ENCODE data around the gene ZC3H7A. TPM values are rescaled to one million over a fixed set of nuclear protein-coding genes. Genes with fewer than 3 reads are reported as not detected.

The ZC3H7A gene
- total and polyA plus RNA-seq, 9 of the 15 experiments (the other 6 are each of a cell fraction or from before 2014, with no cell fraction given), result 19.8 to 49.1 (median 28.2) TPM

DNA sequence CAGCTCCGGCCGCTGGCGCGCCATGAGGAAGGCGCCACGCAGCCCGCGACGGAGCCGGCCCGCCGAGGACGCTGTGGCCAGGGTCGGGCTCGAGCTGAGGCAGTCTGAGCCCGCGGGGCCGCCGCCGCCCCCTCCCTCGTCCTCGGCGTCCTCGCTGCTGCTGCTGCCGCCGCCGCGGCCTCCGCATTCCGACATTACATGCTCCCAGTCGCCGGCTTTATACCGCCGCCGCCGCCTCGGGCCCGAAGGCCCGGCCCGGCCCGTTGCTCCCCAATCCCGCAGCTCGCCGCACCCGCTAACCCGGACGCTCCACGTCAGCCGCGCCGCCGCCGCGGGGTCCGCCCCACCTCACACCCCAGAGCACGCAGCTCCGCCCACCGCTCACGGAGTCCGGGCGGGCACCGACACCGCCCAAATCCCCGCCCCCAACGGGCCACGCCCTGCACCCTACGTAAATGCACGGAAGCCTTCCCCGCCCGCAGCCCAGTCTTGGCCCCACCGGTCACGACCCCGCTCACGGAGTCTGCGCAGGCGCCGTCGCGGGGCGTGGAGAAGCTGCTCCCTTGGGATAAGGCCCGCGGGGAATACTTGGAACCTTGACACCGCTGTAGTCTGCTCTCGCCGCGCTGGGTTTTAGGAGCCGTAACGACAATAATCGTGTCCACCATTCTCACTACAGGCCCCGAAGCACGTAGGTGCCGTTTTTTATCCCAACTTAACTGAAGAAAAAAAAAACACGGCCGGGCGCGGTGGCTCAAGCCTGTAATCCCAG lies 54.3 kb downstream of the ZC3H7A start, which contains the start of gene TXNDC11 (continued):
- peak; percentile 74 for TF ChIP-seq CREB1 (IDR thresholded peaks at IDR 0.05)
- TF ChIP-seq CREB1 (CRISPR knock-in tag; IDR thresholded peaks at IDR 0.05), result peak; percentile 81; the same call in 1 of the 2 replicates
- no peak for TF ChIP-seq ZNF316 (IDR thresholded peaks at IDR 0.05)
- TF ChIP-seq EP400 (IDR thresholded peaks at IDR 0.05), result peak; percentile 39
- peak; percentile 67; the same call in 1 of the 2 replicates for TF ChIP-seq SAFB (IDR thresholded peaks at IDR 0.05; ENCODE audit: borderline replicate concordance, low read depth, low read length)
- TF ChIP-seq ZNF583 (CRISPR knock-in tag; IDR thresholded peaks at IDR 0.05), result no peak
- peak; percentile 92 for TF ChIP-seq SP1 (CRISPR knock-in tag; IDR thresholded peaks at IDR 0.05)
- no peak for TF ChIP-seq MECOM (CRISPR knock-in tag; IDR thresholded peaks at IDR 0.05)
- TF ChIP-seq ZBED1 (IDR thresholded peaks at IDR 0.05), result peak; percentile 26; the same call in 1 of the 2 replicates
- TF ChIP-seq HDAC2 (IDR thresholded peaks at IDR 0.05), result no peak
- TF ChIP-seq, protein P1, sequence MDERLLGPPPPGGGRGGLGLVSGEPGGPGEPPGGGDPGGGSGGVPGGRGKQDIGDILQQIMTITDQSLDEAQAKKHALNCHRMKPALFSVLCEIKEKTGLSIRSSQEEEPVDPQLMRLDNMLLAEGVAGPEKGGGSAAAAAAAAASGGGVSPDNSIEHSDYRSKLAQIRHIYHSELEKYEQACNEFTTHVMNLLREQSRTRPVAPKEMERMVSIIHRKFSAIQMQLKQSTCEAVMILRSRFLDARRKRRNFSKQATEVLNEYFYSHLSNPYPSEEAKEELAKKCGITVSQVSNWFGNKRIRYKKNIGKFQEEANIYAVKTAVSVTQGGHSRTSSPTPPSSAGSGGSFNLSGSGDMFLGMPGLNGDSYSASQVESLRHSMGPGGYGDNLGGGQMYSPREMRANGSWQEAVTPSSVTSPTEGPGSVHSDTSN (CRISPR knock-in tag; IDR thresholded peaks at IDR 0.05; ENCODE audit: low read depth), result no peak
- TF ChIP-seq, protein P1 (tag; conservative IDR thresholded peaks at IDR 0.05; ENCODE audit: low read depth), result no peak
- TF ChIP-seq RBM22 (IDR thresholded peaks at IDR 0.05; ENCODE audit: low read depth, low read length, poor library complexity, severe bottlenecking), result no peak
- TF ChIP-seq JUND (IDR thresholded peaks at IDR 0.05; ENCODE audit: borderline replicate concordance, low read depth, low read length), result peak; percentile 52; the same call in 1 of the 2 replicates
- no peak; the same call in 2 of the 3 replicates for TF ChIP-seq JUND (tag; IDR thresholded peaks at IDR 0.05; ENCODE audit: borderline replicate concordance, low read depth, low read length)
- TF ChIP-seq, protein P2, sequence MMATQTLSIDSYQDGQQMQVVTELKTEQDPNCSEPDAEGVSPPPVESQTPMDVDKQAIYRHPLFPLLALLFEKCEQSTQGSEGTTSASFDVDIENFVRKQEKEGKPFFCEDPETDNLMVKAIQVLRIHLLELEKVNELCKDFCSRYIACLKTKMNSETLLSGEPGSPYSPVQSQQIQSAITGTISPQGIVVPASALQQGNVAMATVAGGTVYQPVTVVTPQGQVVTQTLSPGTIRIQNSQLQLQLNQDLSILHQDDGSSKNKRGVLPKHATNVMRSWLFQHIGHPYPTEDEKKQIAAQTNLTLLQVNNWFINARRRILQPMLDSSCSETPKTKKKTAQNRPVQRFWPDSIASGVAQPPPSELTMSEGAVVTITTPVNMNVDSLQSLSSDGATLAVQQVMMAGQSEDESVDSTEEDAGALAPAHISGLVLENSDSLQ (IDR thresholded peaks at IDR 0.05), result no peak
- TF ChIP-seq, protein P3, sequence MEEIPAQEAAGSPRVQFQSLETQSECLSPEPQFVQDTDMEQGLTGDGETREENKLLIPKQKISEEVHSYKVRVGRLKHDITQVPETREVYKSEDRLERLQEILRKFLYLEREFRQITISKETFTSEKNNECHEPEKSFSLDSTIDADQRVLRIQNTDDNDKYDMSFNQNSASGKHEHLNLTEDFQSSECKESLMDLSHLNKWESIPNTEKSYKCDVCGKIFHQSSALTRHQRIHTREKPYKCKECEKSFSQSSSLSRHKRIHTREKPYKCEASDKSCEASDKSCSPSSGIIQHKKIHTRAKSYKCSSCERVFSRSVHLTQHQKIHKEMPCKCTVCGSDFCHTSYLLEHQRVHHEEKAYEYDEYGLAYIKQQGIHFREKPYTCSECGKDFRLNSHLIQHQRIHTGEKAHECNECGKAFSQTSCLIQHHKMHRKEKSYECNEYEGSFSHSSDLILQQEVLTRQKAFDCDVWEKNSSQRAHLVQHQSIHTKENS (CRISPR knock-in tag; IDR thresholded peaks at IDR 0.05), result no peak
- no peak for TF ChIP-seq NFIX (CRISPR knock-in tag; IDR thresholded peaks at IDR 0.05; ENCODE audit: low read depth)
- no peak for TF ChIP-seq ZNF778 (CRISPR knock-in tag; IDR thresholded peaks at IDR 0.05)
- TF ChIP-seq EWSR1 (IDR thresholded peaks at IDR 0.05; ENCODE audit: borderline replicate concordance, low read depth, partially characterized antibody), result no peak
- TF ChIP-seq, protein P4, sequence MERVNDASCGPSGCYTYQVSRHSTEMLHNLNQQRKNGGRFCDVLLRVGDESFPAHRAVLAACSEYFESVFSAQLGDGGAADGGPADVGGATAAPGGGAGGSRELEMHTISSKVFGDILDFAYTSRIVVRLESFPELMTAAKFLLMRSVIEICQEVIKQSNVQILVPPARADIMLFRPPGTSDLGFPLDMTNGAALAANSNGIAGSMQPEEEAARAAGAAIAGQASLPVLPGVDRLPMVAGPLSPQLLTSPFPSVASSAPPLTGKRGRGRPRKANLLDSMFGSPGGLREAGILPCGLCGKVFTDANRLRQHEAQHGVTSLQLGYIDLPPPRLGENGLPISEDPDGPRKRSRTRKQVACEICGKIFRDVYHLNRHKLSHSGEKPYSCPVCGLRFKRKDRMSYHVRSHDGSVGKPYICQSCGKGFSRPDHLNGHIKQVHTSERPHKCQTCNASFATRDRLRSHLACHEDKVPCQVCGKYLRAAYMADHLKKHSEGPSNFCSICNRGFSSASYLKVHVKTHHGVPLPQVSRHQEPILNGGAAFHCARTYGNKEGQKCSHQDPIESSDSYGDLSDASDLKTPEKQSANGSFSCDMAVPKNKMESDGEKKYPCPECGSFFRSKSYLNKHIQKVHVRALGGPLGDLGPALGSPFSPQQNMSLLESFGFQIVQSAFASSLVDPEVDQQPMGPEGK (CRISPR knock-in tag; IDR thresholded peaks at IDR 0.05; ENCODE audit: borderline replicate concordance), result no peak
